GM23248 (cell line): ENCODE results near the gene CNTNAP4. TPM values are rescaled to one million over a fixed set of nuclear protein-coding genes. Genes with fewer than 3 reads are reported as not detected.

Experiments used
- DNase-seq: peaks from one replicate; pipeline ENCODE4 v3.0.0-alpha.2; 2015
- H2AFZ ChIP-seq: fragments of 200-600 bp; sonication (generic); 2 replicates; pipeline ENCODE4 v1.6.1; 2016; ENCODE audit warnings: antibody characterized with exemption
- H3F3A ChIP-seq: fragments of 200-600 bp; sonication (generic); 2 replicates; pipeline ENCODE4 v1.6.1; 2016; ENCODE audit warnings: mild to moderate bottlenecking, antibody characterized with exemption, mixed run types; ENCODE audit not compliant: insufficient read depth
- H3K27ac ChIP-seq: fragments of 200-600 bp; sonication (generic); 2 replicates; pipeline ENCODE4 v1.5.1; 2016; ENCODE audit warnings: mild to moderate bottlenecking
- H3K27me3 ChIP-seq: fragments of 200-600 bp; sonication (generic); replicated peaks from 2 replicates; pipeline ENCODE4 v1.6.1; 2016; ENCODE audit warnings: mild to moderate bottlenecking; ENCODE audit not compliant: insufficient read depth
- H3K36me3 ChIP-seq: fragments of 200-600 bp; sonication (generic); 2 replicates; pipeline ENCODE4 v1.6.1; 2016; ENCODE audit warnings: low read depth, mild to moderate bottlenecking
- H3K4me1 ChIP-seq: fragments of 200-600 bp; sonication (generic); 2 replicates; pipeline ENCODE4 v1.6.1; 2016; ENCODE audit warnings: mild to moderate bottlenecking; ENCODE audit not compliant: insufficient read depth
- H3K4me2 ChIP-seq: fragments of 200-600 bp; sonication (generic); one replicate; pipeline ENCODE4 v1.6.1; 2016; ENCODE audit warnings: mild to moderate bottlenecking; ENCODE audit not compliant: unreplicated experiment
- H3K4me3 ChIP-seq: fragments of 200-600 bp; sonication (generic); 2 replicates; pipeline ENCODE4 v1.5.1; 2016; ENCODE audit warnings: mild to moderate bottlenecking
- H3K79me2 ChIP-seq: fragments of 200-600 bp; sonication (generic); 2 replicates; pipeline ENCODE4 v1.6.1; 2016; ENCODE audit warnings: mild to moderate bottlenecking; ENCODE audit not compliant: insufficient read depth
- H3K9ac ChIP-seq: fragments of 200-600 bp; sonication (generic); 2 replicates; pipeline ENCODE4 v1.6.1; 2016; ENCODE audit warnings: mild to moderate bottlenecking
- H3K9me2 ChIP-seq: fragments of 200-600 bp; sonication (generic); 2 replicates; pipeline ENCODE4 v1.6.1; 2016; ENCODE audit warnings: mixed run types, mild to moderate bottlenecking, moderate library complexity; ENCODE audit not compliant: insufficient read depth
- H3K9me3 ChIP-seq: fragments of 200-600 bp; sonication (generic); one replicate; pipeline ENCODE4 v1.6.1; 2017; ENCODE audit warnings: low read depth
- H4K20me1 ChIP-seq: fragments of 200-600 bp; sonication (generic); 2 replicates; pipeline ENCODE4 v1.6.0; 2016; ENCODE audit not compliant: insufficient read depth
- EZH2 ChIP-seq: fragments of 200-600 bp; sonication (generic); IDR thresholded peaks from 2 replicates; pipeline ENCODE4 v1.6.1; 2018; ENCODE audit warnings: antibody characterized with exemption, mild to moderate bottlenecking; ENCODE audit not compliant: insufficient read depth, poor library complexity, severe bottlenecking
- EZH2phosphoT487 ChIP-seq: fragments of 200-600 bp; sonication (generic); IDR thresholded peaks from 2 replicates; pipeline ENCODE4 v1.6.1; 2018; ENCODE audit warnings: antibody characterized with exemption, moderate library complexity, mild to moderate bottlenecking, low read depth; ENCODE audit not compliant: insufficient read depth
- WGBS, 2 experiments: methylation state at CpG; one replicate each; pipeline ENCODE4 v1.1.6; 2015 to 2017; ENCODE audit warnings: low lambda C conversion rate in 2 of 2, low coverage in 1 of 2; ENCODE audit errors: missing lambda C conversion rate in 2 of 2; 5-methylcytosine and 5-hydroxymethylcytosine counted together
- in situ Hi-C: fragments of 300-500 bp; cut with MboI; formaldehyde crosslinking; loops from 2 replicates; pipeline ENCODE4 v1.15.0; 2020
- polyA plus RNA-seq: library from polyadenylated mRNA; unstranded; fragments of >200 nt; fragmentation: Nextera tagmentation; extraction: Ambion mirVana; gene quantifications from 2 replicates; pipeline ENCODE4 v1.2.1, GENCODE V29; 2016
- total RNA-seq: library from RNA; depleted of rRNA; stranded (reverse); fragments of >200 nt; shearing (Covaris generic); gene quantifications from 2 replicates; pipeline ENCODE4 v1.2.3, GENCODE V29; 2014

Gene CNTNAP4
- total and polyA plus RNA-seq, 2 experiments from 2014 or later: not detected

DNA sequence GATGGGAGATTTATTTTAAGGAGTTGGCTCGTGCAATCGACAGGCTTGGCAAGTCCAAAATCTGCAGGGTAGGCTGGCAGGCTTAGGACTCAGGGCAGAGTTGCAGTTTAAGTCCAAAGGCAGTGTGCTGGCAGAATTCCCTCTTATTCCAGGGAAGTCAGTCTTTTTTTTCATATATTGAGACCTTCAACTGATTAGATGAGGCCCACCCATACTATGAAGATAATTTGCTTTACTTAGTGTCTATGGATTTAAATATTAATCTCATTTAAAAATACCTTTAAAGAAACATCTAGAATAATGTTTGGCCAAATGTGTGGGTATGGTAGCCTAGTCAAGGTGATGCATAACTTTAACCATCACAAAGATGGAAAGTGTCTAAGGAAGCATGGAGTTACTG is 99.8 kb downstream of the CNTNAP4 start:
- Histone ChIP-seq H3K36me3 (no peaks in the 10 kb centered on the region), H3K4me1 (no peaks in the 10 kb centered on the region), H3K79me2 (no peaks in the 10 kb centered on the region), H3K9ac (no peak overlapping the region), H3K4me3 (no peak overlapping the region), H3K27ac (no peak overlapping the region), H3F3A (no peaks in the 10 kb centered on the region), H3K9me2 (no peaks in the 10 kb centered on the region), H4K20me1 (no peaks in the 10 kb centered on the region), H2AFZ (no peak overlapping the region), H3K9me3 (no peaks in the 10 kb centered on the region), H3K4me2 (no peak overlapping the region), H3K27me3 (no peaks in the 10 kb centered on the region)
- DNase-seq: no peak
- TF ChIP-seq EZH2 (no peak), EZH2phosphoT487 (no peak)
- WGBS, 2 experiments: 29 to 57% methylated on average over 2 of the region's 2 CpGs
- in situ Hi-C loops: no loop called here

DNA sequence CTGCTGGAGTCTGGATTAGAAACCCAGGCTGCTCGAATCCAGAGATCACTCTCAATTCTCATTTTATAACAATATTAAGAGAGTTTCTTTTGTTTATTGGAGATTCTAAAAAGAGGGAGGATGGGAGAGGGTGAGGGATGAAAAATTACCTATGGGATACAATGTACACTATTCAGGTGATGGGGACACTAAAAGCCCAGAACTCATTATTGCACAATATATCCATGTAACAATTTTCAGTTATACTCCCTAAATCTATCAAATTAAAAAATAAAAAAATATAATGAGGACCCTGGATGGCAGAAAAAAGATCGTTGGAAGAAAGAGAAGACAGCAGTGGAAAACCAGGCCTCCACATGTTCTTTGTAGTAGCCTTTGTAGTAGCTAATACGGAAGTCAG is 100.8 kb downstream of the CNTNAP4 start:
- H4K20me1 ChIP-seq: no peaks in the 10 kb centered on the region
- H3K4me1 ChIP-seq: no peaks in the 10 kb centered on the region
- no peaks in the 10 kb centered on the region for H3K27me3 ChIP-seq
- H3K79me2 ChIP-seq: no peaks in the 10 kb centered on the region
- H3K9me2 ChIP-seq: no peaks in the 10 kb centered on the region
- no peaks in the 10 kb centered on the region for H3K36me3 ChIP-seq
- no peak for DNase-seq
- H2AFZ ChIP-seq: no peak overlapping the region
- in situ Hi-C loops: no loop called here
- H3K27ac ChIP-seq: no peak overlapping the region
- 31 to 33% methylated on average over 3 of the region's 3 CpGs for WGBS, 2 experiments
- H3F3A ChIP-seq: no peaks in the 10 kb centered on the region
- no peak overlapping the region for H3K9ac ChIP-seq
- no peak overlapping the region for H3K4me3 ChIP-seq
- H3K9me3 ChIP-seq: no peaks in the 10 kb centered on the region
- TF ChIP-seq EZH2: no peak
- no peak for TF ChIP-seq EZH2phosphoT487
- no peak overlapping the region for H3K4me2 ChIP-seq

DNA sequence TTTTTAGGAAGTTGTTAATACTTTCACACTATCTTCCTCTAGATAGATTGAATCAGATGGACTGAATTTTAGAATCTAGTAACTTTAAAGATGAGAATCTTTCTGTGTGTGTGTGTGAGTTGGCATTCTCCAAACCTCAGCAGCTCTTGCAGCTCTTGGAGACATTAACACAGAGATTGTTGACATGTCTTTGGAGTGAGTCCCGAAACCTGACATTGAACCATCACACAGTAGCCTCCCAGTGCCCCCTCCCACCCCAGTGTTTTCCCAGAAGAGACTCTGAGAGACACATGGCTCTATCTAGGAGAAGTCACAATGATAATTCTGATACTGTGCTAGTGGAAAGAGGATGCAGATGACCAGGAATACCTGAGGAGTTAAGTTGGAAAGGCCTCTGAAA is 103.9 kb downstream of the CNTNAP4 start:
- no peak overlapping the region for H2AFZ ChIP-seq
- WGBS, 2 experiments: 0 to 14% methylated on average over 1 of the region's 1 CpG
- H3K9me3 ChIP-seq: no peaks in the 10 kb centered on the region
- no peak for DNase-seq
- H3K4me2 ChIP-seq: no peak overlapping the region
- H3K79me2 ChIP-seq: no peaks in the 10 kb centered on the region
- TF ChIP-seq EZH2 (no peak), EZH2phosphoT487 (no peak)
- no peaks in the 10 kb centered on the region for H3K4me1 ChIP-seq
- no peak overlapping the region for H3K27ac ChIP-seq
- H3F3A ChIP-seq: no peaks in the 10 kb centered on the region
- no peaks in the 10 kb centered on the region for H3K9me2 ChIP-seq
- in situ Hi-C loops: no loop called here
- no peak overlapping the region for H3K9ac ChIP-seq
- no peaks in the 10 kb centered on the region for H3K27me3 ChIP-seq
- H3K36me3 ChIP-seq: no peaks in the 10 kb centered on the region
- no peaks in the 10 kb centered on the region for H4K20me1 ChIP-seq
- no peak overlapping the region for H3K4me3 ChIP-seq

DNA sequence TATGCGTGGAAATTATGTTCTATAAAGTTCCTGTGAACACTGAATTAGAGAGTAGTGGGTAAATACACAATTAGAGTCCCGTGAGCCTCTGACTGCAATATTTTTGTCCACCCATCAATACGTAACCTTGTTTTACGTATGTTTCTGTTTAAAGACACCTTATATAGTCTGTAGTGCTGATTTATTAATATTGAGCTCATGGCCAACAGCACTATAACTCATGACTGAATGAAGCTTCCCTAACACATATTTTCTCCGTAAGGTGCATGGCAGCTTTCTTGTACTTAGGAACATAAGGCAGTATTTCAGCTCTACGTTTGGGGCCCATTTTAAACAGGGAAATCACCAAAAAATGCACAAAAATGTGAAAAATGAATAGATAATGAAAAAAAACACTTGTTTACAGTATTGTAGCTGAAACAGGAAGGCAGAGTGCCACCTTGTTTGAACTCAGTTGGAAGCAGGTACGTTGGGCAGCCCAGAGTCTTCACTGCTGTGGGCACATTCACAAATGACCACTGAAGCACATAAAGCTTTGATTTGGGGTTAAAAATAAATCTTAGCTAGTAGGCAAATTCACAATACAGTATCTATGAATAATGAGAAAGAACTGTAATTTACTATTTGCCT is 108.5 kb downstream of the CNTNAP4 start:
- H3K79me2 ChIP-seq: no peaks in the 10 kb centered on the region
- no peak overlapping the region for H3K9ac ChIP-seq
- H3K4me1 ChIP-seq: no peaks in the 10 kb centered on the region
- no peak for DNase-seq
- H3K4me2 ChIP-seq: no peak overlapping the region
- 8 to 10% methylated on average over 7 of the region's 7 CpGs for WGBS, 2 experiments
- no peak overlapping the region for H2AFZ ChIP-seq
- H3F3A ChIP-seq: no peaks in the 10 kb centered on the region
- no peak overlapping the region for H3K4me3 ChIP-seq
- H3K9me3 ChIP-seq: no peaks in the 10 kb centered on the region
- in situ Hi-C loops: no loop called here
- no peaks in the 10 kb centered on the region for H3K36me3 ChIP-seq
- H4K20me1 ChIP-seq: no peaks in the 10 kb centered on the region
- TF ChIP-seq EZH2phosphoT487 (no peak), EZH2 (no peak)
- H3K27me3 ChIP-seq: no peaks in the 10 kb centered on the region
- no peaks in the 10 kb centered on the region for H3K9me2 ChIP-seq
- no peak overlapping the region for H3K27ac ChIP-seq

DNA sequence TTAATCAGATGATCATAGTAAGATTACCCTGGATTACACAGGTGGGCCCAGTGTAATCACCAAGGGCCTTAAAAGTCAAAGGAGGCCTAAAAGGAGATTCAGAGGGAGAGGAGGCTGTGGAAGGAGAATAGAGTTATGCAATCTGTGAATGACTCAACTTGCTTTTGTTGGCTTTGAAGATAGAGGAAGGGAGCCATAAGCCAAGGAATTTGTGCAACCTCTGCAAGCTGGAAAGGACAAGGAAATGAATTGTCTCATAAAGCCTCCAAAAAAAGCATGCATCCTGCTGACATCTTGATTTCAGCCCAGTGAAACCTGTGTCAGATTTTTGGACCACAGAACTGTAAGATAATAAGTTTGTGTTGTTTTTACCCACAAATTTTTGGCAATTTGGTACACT is 109.6 kb downstream of the CNTNAP4 start:
- DNase-seq: no peak
- H3K27ac ChIP-seq: no peak overlapping the region
- in situ Hi-C loops: no loop called here
- H3K27me3 ChIP-seq: no peaks in the 10 kb centered on the region
- H3K9me3 ChIP-seq: no peaks in the 10 kb centered on the region
- H3K4me2 ChIP-seq: no peak overlapping the region
- H3K4me3 ChIP-seq: no peak overlapping the region
- no peak for TF ChIP-seq EZH2phosphoT487
- no peak for TF ChIP-seq EZH2
- no peaks in the 10 kb centered on the region for H3F3A ChIP-seq
- no peak overlapping the region for H3K9ac ChIP-seq
- no peaks in the 10 kb centered on the region for H4K20me1 ChIP-seq
- H3K9me2 ChIP-seq: no peaks in the 10 kb centered on the region
- no peaks in the 10 kb centered on the region for H3K4me1 ChIP-seq
- no peaks in the 10 kb centered on the region for H3K79me2 ChIP-seq
- no peaks in the 10 kb centered on the region for H3K36me3 ChIP-seq
- no peak overlapping the region for H2AFZ ChIP-seq
